ENCODE data around the gene KRT13. TPM values are rescaled to one million over a fixed set of nuclear protein-coding genes. Genes with fewer than 3 reads are reported as not detected.

Gene KRT13
- not detected for total RNA-seq

GRCh38 chr17:41505007-41505808 is at the start of gene KRT13:
Gene KRT13, minus strand, starts transcription at chr17:41505612. Its CDS starts 62 bp downstream, at chr17:41505550.

GRCh38 chr17:41518789-41519449 is 13.5 kb upstream of the KRT13 start, which contains the start of gene KRT15:
Gene KRT15, minus strand, starts transcription at chr17:41518890. Its CDS starts 63 bp downstream, at chr17:41518827.

GRCh38 chr17:41489531-41489930 is 15.9 kb downstream of the KRT13 start, which contains the start of gene KRT36:
Gene KRT36, minus strand, starts transcription at chr17:41489910. Its CDS starts 46 bp downstream, at chr17:41489864.

GRCh38 chr17:41481036-41481435 is 24.4 kb downstream of the KRT13 start, which contains the start of gene KRT35:
Gene KRT35, minus strand, starts transcription at chr17:41481151. Its CDS starts 54 bp downstream, at chr17:41481097.

GRCh38 chr17:41466988-41467387 is 38.4 kb downstream of the KRT13 start, which contains the start of gene KRT32:
Gene KRT32, minus strand, starts transcription at chr17:41467386. Its CDS starts 61 bp downstream, at chr17:41467325.

Small RNA genes within 50 kb of the gene (small RNA-seq; reads per million reads assigned to genes)
- 2.2 reads per million, percentile 87 among the genes with 10 or more reads in this experiment for gene RNU2-32P

Other genes starting within 250 kb of the KRT13 start
- gene KRTAP9-6, start 240.2 kb downstream of the KRT13 start, total RNA-seq = not detected
- gene KRTAP9-7, start 229.9 kb downstream of the KRT13 start, total RNA-seq = not detected
- not detected for gene KRTAP29-1, start 202.8 kb downstream of the KRT13 start, total RNA-seq
- gene KRTAP16-1, start 196.3 kb downstream of the KRT13 start, total RNA-seq = not detected
- not detected for gene KRTAP17-1, start 189.9 kb downstream of the KRT13 start, total RNA-seq
- gene KRT33A, start 154.8 kb downstream of the KRT13 start, total RNA-seq = not detected
- not detected for gene KRT33B, start 135.8 kb downstream of the KRT13 start, total RNA-seq
- gene KRT34, start 123.3 kb downstream of the KRT13 start, total RNA-seq = not detected
- gene KRT31, start 108.0 kb downstream of the KRT13 start, total RNA-seq = 0.23 TPM
- gene KRT37, start 81.0 kb downstream of the KRT13 start, total RNA-seq = not detected
- gene KRT38, start 64.6 kb downstream of the KRT13 start, total RNA-seq = not detected
- not detected for gene KRT32, start 38.2 kb downstream of the KRT13 start, total RNA-seq
- not detected for gene KRT35, start 24.5 kb downstream of the KRT13 start, total RNA-seq
- gene KRT36, start 15.7 kb downstream of the KRT13 start, total RNA-seq = not detected
- gene KRT15, start 13.3 kb upstream of the KRT13 start, total RNA-seq = not detected
- gene KRT19, start 22.7 kb upstream of the KRT13 start, total RNA-seq = 22.1 TPM
- gene KRT9, start 66.4 kb upstream of the KRT13 start, total RNA-seq = not detected
- not detected for gene KRT14, start 81.3 kb upstream of the KRT13 start, total RNA-seq
- gene KRT16, start 107.2 kb upstream of the KRT13 start, total RNA-seq = not detected
- not detected for gene KRT17, start 119.0 kb upstream of the KRT13 start, total RNA-seq
- 114 TPM for gene EIF1, start 183.3 kb upstream of the KRT13 start, total RNA-seq
- not detected for gene GAST, start 206.7 kb upstream of the KRT13 start, total RNA-seq
- 9.9 TPM for gene HAP1, start 229.0 kb upstream of the KRT13 start, total RNA-seq